ENCODE data around the gene GDA.

Gene GDA

GRCh38 chr9:72271613-72272478 is 122.6 kb downstream of the GDA start:
- TF ChIP-seq, protein P1, sequence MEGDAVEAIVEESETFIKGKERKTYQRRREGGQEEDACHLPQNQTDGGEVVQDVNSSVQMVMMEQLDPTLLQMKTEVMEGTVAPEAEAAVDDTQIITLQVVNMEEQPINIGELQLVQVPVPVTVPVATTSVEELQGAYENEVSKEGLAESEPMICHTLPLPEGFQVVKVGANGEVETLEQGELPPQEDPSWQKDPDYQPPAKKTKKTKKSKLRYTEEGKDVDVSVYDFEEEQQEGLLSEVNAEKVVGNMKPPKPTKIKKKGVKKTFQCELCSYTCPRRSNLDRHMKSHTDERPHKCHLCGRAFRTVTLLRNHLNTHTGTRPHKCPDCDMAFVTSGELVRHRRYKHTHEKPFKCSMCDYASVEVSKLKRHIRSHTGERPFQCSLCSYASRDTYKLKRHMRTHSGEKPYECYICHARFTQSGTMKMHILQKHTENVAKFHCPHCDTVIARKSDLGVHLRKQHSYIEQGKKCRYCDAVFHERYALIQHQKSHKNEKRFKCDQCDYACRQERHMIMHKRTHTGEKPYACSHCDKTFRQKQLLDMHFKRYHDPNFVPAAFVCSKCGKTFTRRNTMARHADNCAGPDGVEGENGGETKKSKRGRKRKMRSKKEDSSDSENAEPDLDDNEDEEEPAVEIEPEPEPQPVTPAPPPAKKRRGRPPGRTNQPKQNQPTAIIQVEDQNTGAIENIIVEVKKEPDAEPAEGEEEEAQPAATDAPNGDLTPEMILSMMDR (IDR thresholded peaks at IDR 0.05; ENCODE audit: borderline replicate concordance, insufficient read depth, low read depth, low read length) = peak; percentile 57; the same call in 1 of the 2 replicates

GRCh38 chr9:72274441-72274840 is 125.2 kb downstream of the GDA start:
- no peak overlapping the region for H3K4me3 ChIP-seq (ENCODE audit: low read depth, low read length)
- TF ChIP-seq, protein P1 (IDR thresholded peaks at IDR 0.05; ENCODE audit: borderline replicate concordance, insufficient read depth, low read depth, low read length) = no peak

More at GRCh38 chr9:72271613-72272478, 122.6 kb downstream of the GDA start:
- no peak overlapping the region for H3K4me3 ChIP-seq (ENCODE audit: low read depth, low read length)

- TF ChIP-seq, protein P1 (IDR thresholded peaks at IDR 0.05; ENCODE audit: borderline replicate concordance, insufficient read depth, low read depth, low read length) = no peak
- no peak overlapping the region for H3K4me3 ChIP-seq (ENCODE audit: low read depth, low read length)
Observed at GRCh38 chr9:72274916-72275315, 125.7 kb downstream of the GDA start.

DNA sequence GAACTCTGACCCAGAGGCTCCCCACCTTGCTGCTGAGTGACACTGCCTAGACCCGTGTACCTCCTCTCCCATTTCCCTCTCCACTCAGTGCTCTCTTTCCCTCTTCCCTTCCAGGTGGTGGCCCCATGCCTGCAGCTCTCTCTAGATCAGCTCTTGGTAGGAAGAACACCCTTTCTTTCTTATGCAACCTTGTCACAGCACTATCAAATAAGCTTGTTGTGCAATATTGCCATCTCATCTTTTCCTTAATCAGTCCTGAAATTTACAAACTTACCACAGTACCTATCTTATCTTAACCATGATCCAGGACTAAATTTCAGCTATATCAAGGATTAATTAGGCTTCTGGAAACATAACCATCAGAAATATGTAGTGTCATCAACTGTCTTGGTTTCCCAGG is 127.2 kb downstream of the GDA start:
- no peak overlapping the region for H3K4me3 ChIP-seq (ENCODE audit: low read depth, low read length)
- TF ChIP-seq, protein P1 (IDR thresholded peaks at IDR 0.05; ENCODE audit: borderline replicate concordance, insufficient read depth, low read depth, low read length) = no peak

- TF ChIP-seq, protein P1 (IDR thresholded peaks at IDR 0.05; ENCODE audit: borderline replicate concordance, insufficient read depth, low read depth, low read length) = no peak
- H3K4me3 ChIP-seq (ENCODE audit: low read depth, low read length) = no peak overlapping the region
Observed at GRCh38 chr9:72278959-72279358, 129.7 kb downstream of the GDA start.

DNA sequence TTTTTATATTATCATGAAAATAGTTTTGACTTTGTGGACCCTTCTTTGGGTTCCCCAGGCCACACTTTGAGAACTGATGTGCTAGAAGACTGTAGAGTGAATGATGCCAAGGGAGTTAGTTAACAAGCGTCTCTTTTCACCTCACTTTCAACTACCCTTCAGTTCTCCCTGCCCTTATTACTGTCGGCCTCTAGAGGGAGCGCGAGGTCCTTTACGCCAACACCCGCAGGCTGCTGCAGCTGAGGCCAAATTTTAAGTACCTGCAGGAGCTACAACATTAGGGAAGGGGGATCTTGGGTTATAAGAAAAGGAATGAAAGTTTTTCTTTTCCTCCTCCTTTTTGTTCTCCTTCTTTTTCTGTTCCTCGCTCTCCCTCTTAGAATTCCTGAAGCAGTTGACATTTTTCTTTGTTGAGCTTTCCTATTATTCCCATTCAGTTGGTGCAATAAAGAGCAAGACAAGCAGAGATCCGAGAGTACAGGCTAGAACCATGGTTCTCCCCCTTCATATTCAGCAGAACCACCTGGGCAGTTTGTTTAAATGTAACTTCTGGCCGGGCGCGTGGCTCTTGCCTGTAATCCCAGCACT is 131.8 kb downstream of the GDA start:
- H3K4me3 ChIP-seq (ENCODE audit: low read depth, low read length) = no peak overlapping the region
- TF ChIP-seq, protein P1 (IDR thresholded peaks at IDR 0.05; ENCODE audit: borderline replicate concordance, insufficient read depth, low read depth, low read length) = peak; percentile 86
